Measurements from ENCODE around the gene MYL5. TPM values are rescaled to one million over a fixed set of nuclear protein-coding genes. Genes with fewer than 3 reads are reported as not detected.
"Not testable (repeated sequence)": the region's sequence is repeated elsewhere in the genome, so short reads cannot be mapped to it uniquely, and the experiment has no call there.

Gene MYL5
- total RNA-seq, 2 donors from 2014 or later, result 14.6 to 25.7 TPM

DNA sequence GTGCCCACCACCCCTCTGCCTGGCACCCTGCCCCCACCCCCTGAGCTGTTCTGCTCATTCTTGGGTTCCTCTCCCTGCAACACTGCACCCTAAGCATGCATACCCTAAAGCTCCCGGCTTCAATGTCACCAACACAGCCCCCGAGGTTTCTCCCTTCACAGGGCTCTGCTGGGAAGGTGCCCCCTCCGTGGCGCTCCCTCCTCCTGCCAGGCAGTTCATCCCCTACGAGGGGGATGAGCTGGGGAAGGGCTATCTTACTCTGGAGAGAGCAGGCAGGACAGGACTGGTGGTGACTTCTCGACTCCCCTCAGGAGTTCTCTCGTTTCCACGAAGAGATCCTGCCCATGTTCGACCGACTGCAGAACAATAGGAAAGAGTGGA, 6.8 kb upstream of the MYL5 start:
- Histone ChIP-seq H3K4me3 (no peak overlapping the region), H3K27me3 (replicated peaks; ENCODE audit: insufficient read depth) (no peaks in the 10 kb centered on the region), H3K27ac (no peak overlapping the region), H3K9me3 (no peaks in the 10 kb centered on the region), H3K36me3 (peaks cover 0 to 6% of the 10 kb centered on the region in 2 donors), H3K4me1 (replicated peaks) (no peaks in the 10 kb centered on the region)
- no peak for DNase-seq (ENCODE audit: low spot score)
- no peak for TF ChIP-seq POLR2A (IDR thresholded peaks at IDR 0.05)
- TF ChIP-seq POLR2AphosphoS5 (IDR thresholded peaks at IDR 0.05), result no peak
- no peak for TF ChIP-seq CTCF (IDR thresholded peaks at IDR 0.05)
- intact Hi-C loops (cut with DNase I), result no loop called here
- WGBS, result 49% methylated on average over 10 of the region's 10 CpGs

- H3K4me1 ChIP-seq (replicated peaks); intact Hi-C loops (cut with DNase I); H3K27ac ChIP-seq; H3K9me3 ChIP-seq; DNase-seq (ENCODE audit: low spot score); H3K27me3 ChIP-seq (replicated peaks; ENCODE audit: insufficient read depth); H3K4me3 ChIP-seq; H3K36me3 ChIP-seq: not testable (repeated sequence)
- 89% methylated on average over 6 of the region's 6 CpGs for WGBS
These were observed 6.1 kb upstream of the MYL5 start for GRCh38 chr4:668219-668618.

GRCh38 chr4:669806-670559, 4.4 kb upstream of the MYL5 start:
- not testable (repeated sequence) for H3K4me3 ChIP-seq; H3K4me1 ChIP-seq (replicated peaks); DNase-seq (ENCODE audit: low spot score); H3K27ac ChIP-seq; H3K9me3 ChIP-seq; H3K27me3 ChIP-seq (replicated peaks; ENCODE audit: insufficient read depth); H3K36me3 ChIP-seq
- 92% methylated on average over 11 of the region's 11 CpGs for WGBS
- intact Hi-C loops (cut with DNase I), result loop anchor here (10.0 kb wide), 2 partner anchors 165 to 335 kb away; partner anchors contain the start of gene ZNF141

DNA sequence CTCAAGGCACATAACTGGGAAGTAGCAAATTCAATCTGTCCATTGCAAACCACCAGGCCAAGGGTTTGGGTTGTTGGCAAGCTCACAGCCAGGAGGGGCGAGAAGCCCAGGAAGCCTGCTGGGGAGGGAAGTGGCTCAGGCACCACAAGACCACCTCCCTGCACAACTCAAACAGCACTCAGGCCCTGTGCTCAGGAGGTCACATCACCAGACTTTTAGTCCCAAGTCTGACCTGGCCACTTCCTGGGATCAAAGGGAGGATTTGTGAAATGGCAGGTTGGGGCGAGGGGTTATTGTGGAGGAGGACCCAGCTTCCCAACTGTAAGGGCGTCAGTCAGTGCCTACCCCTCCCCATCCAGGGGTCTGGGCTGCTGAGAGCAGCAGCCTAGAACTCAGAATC, 2.6 kb upstream of the MYL5 start:
- intact Hi-C loops (cut with DNase I), result loop anchor here (10.0 kb wide), 2 partner anchors 167 to 337 kb away; partner anchors contain the start of gene ZNF141
- 93% methylated on average over 3 of the region's 3 CpGs for WGBS

DNA sequence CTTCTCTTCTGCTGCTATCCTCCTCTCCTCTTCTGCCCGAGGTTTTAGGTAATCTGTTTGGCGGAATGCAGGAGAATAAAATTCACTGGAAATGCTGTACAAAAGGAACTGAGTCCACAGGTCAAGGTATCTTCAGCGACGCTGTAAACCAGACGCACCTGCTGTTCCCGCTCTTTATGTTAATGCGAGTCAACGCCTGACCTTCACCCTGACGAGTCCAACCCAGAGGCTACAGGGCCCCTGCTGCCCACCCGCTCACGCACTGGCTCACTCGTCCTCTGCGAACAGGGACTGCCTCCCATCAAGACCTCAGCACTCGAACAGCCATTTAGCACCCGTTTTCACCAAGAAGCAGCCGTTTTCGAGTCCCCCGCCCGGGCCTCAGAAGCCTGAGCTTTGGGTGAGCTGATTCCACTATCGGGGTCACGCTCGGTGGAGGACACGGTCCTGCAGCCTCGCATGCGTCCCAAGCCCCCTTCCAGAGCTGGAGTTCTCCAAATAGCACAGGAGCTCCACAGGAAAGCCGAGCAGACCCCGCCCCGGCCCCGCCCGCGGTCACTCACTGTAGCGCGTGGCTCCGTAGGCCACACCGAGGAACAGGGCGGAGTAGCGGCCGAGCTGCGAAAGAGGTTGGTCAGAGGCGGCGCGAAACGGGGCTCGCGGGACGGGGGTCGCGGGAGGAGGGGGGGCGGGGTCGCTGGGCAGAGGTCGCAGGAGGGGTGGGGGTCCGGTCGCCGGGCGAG, 822 bp upstream of the MYL5 start:
- peak; percentile 23 for DNase-seq (ENCODE audit: low spot score)
- Histone ChIP-seq H3K36me3 (peaks cover 0 to 6% of the 10 kb centered on the region in 2 donors), H3K27me3 (replicated peaks; ENCODE audit: insufficient read depth) (no peaks in the 10 kb centered on the region), H3K4me3 (peak overlapping the region; percentile 86 to 99), H3K9me3 (no peaks in the 10 kb centered on the region), H3K4me1 (replicated peaks) (peaks cover 20% of the 10 kb centered on the region), H3K27ac (peak overlapping the region; percentile 94 to 98)
- 8% methylated on average over 39 of the region's 55 CpGs for WGBS
- intact Hi-C loops (cut with DNase I), result loop anchor here (10.0 kb wide), 2 partner anchors 169 to 339 kb away; partner anchors contain the start of gene ZNF141
- TF ChIP-seq POLR2A (IDR thresholded peaks at IDR 0.05), result no peak

More for the DNA sequence above, 2.6 kb upstream of the MYL5 start:
- no peak for DNase-seq (ENCODE audit: low spot score)
- TF ChIP-seq POLR2AphosphoS5 (IDR thresholded peaks at IDR 0.05) (no peak), CTCF (IDR thresholded peaks at IDR 0.05) (no peak), POLR2A (IDR thresholded peaks at IDR 0.05) (no peak)
- H3K27ac ChIP-seq, result no peak overlapping the region
- no peaks in the 10 kb centered on the region for H3K27me3 ChIP-seq (replicated peaks; ENCODE audit: insufficient read depth)
- peaks cover 15% of the 10 kb centered on the region for H3K4me1 ChIP-seq (replicated peaks)
- H3K9me3 ChIP-seq, result no peaks in the 10 kb centered on the region
- no peak overlapping the region for H3K4me3 ChIP-seq
- H3K36me3 ChIP-seq, result peaks cover 0 to 6% of the 10 kb centered on the region in 2 donors

DNA sequence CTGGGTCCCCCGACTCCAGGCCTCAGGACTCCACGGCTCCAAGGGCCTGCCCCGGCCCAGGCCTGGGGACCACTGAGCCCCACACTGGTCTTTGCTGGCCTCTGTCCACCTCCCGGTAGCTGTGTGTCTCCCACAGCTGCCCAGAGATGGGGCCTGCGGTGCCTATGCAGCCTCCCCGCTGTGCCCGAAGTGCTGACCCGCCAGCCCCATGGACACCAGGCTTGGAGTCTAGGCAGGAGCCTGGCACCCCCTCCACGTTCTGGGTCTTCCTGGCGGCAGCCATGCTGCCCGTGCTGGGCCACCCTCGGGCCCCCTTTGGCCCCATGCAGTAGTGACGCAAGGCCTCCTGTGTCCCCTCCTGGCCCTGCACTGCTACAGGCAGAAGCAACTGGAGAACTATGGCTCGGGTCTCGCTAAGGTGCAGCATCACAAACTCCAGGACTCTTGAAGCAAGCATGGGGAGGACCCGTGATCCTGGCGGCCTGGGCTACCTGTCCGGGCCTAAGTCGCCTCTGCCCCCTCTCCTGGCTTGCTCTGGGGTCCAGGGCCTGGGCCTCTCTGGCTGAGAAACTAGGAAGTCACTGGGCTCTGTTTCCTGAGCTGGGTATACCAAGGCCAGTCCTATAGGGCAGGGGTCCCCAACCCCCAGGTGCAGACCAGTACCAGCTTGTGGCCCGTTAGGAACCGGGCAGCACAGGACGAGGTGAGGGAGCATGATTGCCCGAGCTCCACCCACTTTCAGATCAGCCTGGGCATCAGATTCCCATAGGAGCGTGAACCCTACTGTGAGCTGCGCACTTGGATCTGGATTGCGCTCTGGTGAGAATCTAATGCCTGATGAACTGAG, 917 bp downstream of the MYL5 start:
- DNase-seq (ENCODE audit: low spot score), result no peak
- intact Hi-C loops (cut with DNase I), result loop anchor here (5.0 to 10.0 kb wide), 3 partner anchors 107 to 340 kb away; partner anchors contain the start of gene ZNF141

More for the DNA sequence above, 917 bp downstream of the MYL5 start:
- no peak for TF ChIP-seq POLR2A (IDR thresholded peaks at IDR 0.05)
- Histone ChIP-seq H3K36me3 (peaks cover 0 to 6% of the 10 kb centered on the region in 2 donors), H3K9me3 (no peaks in the 10 kb centered on the region), H3K27me3 (replicated peaks; ENCODE audit: insufficient read depth) (no peaks in the 10 kb centered on the region), H3K27ac (peak overlapping the region; percentile 94 to 98), H3K4me3 (peak overlapping the region; percentile 86 to 99), H3K4me1 (replicated peaks) (peaks cover 20% of the 10 kb centered on the region)
- 59% methylated on average over 25 of the region's 26 CpGs for WGBS
